B cell (primary cell): ENCODE measurements around the gene ANTKMT. TPM values are rescaled to one million over a fixed set of nuclear protein-coding genes. Genes with fewer than 3 reads are reported as not detected.

Experiments used
- ATAC-seq: fragments of 200-7000 bp; cut with Tn5 transposase; one replicate; pipeline ENCODE4 v1.10.0; 2021; ENCODE audit warnings: low read depth, mild to moderate bottlenecking, moderate number of reproducible peaks, moderate library complexity
- CTCF ChIA-PET: fragments of 350-600 bp; sonication (Branson Sonifier 250); formaldehyde crosslinking; loops from one replicate; lab custom pipeline; 2021; ENCODE audit warnings: antibody characterized with exemption, inconsistent platforms; lab: Charles Lee
- POLR2A ChIA-PET: fragments of 350-600 bp; sonication (Branson Sonifier 250); formaldehyde crosslinking; loops from one replicate; lab custom pipeline; 2021; ENCODE audit warnings: antibody characterized with exemption; lab: Charles Lee
- DNase-seq: peaks from one replicate; pipeline ENCODE4 v3.0.0; 2013
- H2AFZ ChIP-seq: 2 replicates; pipeline ENCODE4 v1.6.1; 2012; ENCODE audit warnings: mild to moderate bottlenecking, low read depth, low read length; ENCODE audit not compliant: insufficient read depth, poor library complexity, severe bottlenecking
- H3K27ac ChIP-seq, 2 donors: 1 replicate in 1 of 2; 2 replicates in 1 of 2; pipeline ENCODE4 v1.5.1; 2012 to 2013; ENCODE audit warnings: low read length in 2 of 2, mild to moderate bottlenecking in 2 of 2, moderate library complexity in 1 of 2
- H3K27me3 ChIP-seq, 4 experiments: fragments of 200-600 bp in 1 of 4; sonication (generic) in 1 of 4; replicated peaks in 1 of 4; 1 replicate in 2 of 4; 2 replicates in 2 of 4; pipeline versions ENCODE4 v1.6.1 to v1.7.0; 2013 to 2016; ENCODE audit warnings: low read length in 3 of 4, mild to moderate bottlenecking in 2 of 4, mixed read lengths in 1 of 4, moderate library complexity in 1 of 4; ENCODE audit not compliant: insufficient read depth in 4 of 4, control insufficient read depth in 3 of 4; ENCODE audit errors: control extremely low read depth in 1 of 4
- H3K36me3 ChIP-seq, 2 experiments: replicated peaks in 1 of 2; 1 replicate in 1 of 2; 2 replicates in 1 of 2; pipeline versions ENCODE4 v1.6.1 to v1.7.1; 2013; ENCODE audit warnings: low read length in 1 of 2; ENCODE audit not compliant: insufficient read depth in 2 of 2, control insufficient read depth in 1 of 2; ENCODE audit errors: control extremely low read depth in 1 of 2, extremely low read depth in 1 of 2
- H3K4me1 ChIP-seq, 2 donors: fragments of 200-600 bp in 1 of 2; sonication (generic) in 1 of 2; 1 replicate in 1 of 2; 2 replicates in 1 of 2; pipeline versions ENCODE4 v1.5.1 to v1.6.1; 2013 to 2017; ENCODE audit warnings: low read length in 2 of 2; ENCODE audit not compliant: control insufficient read depth in 2 of 2, insufficient read depth in 2 of 2
- H3K4me2 ChIP-seq: replicated peaks from 2 replicates; pipeline ENCODE3; 2012; ENCODE audit warnings: mild to moderate bottlenecking, low read depth, low read length; ENCODE audit not compliant: poor library complexity, severe bottlenecking
- H3K4me3 ChIP-seq, 5 experiments: fragments of 200-600 bp in 1 of 5; sonication (generic) in 1 of 5; 1 replicate in 3 of 5; 2 replicates in 2 of 5; pipeline versions ENCODE4 v1.5.1 to v1.7.0; 2011 to 2016; ENCODE audit warnings: low read length in 4 of 5, mild to moderate bottlenecking in 4 of 5, low read depth in 2 of 5, control low read depth in 1 of 5, moderate library complexity in 1 of 5; ENCODE audit not compliant: insufficient read depth in 1 of 5; ENCODE audit errors: control extremely low read depth in 1 of 5, extremely low read depth in 1 of 5
- H3K79me2 ChIP-seq: fragments of 200-600 bp; sonication (generic); one replicate; pipeline ENCODE4 v1.6.0; 2016; ENCODE audit warnings: low read length; ENCODE audit not compliant: control insufficient read depth, insufficient read depth
- H3K9ac ChIP-seq: fragments of 200-600 bp; sonication (generic); 2 replicates; pipeline ENCODE4 v1.6.1; 2017; ENCODE audit warnings: mild to moderate bottlenecking, low read length, moderate library complexity
- H3K9me3 ChIP-seq, 3 donors: one replicate each; pipeline versions ENCODE4 v1.6.1 to v1.7.1; 2013; ENCODE audit warnings: low read length in 2 of 3; ENCODE audit not compliant: control insufficient read depth in 2 of 3, insufficient read depth in 1 of 3; ENCODE audit errors: control extremely low read depth in 1 of 3
- H4K20me1 ChIP-seq: 2 replicates; pipeline ENCODE4 v1.6.0; 2012; ENCODE audit warnings: mild to moderate bottlenecking, low read length; ENCODE audit not compliant: insufficient read depth, control insufficient read depth, poor library complexity, severe bottlenecking
- H3K27ac Mint-ChIP-seq: one replicate; pipeline ENCODE4 v1.8.0; 2021; ENCODE audit warnings: mixed read lengths
- H3K27me3 Mint-ChIP-seq: one replicate; pipeline ENCODE4 v1.8.0; 2021; ENCODE audit warnings: mixed read lengths
- H3K4me1 Mint-ChIP-seq: one replicate; pipeline ENCODE4 v1.8.0; 2021; ENCODE audit warnings: mixed read lengths
- H3K4me3 Mint-ChIP-seq: one replicate; pipeline ENCODE4 v1.8.0; 2021; ENCODE audit warnings: mixed read lengths
- H3K9me3 Mint-ChIP-seq: one replicate; pipeline ENCODE4 v1.8.0; 2022; ENCODE audit warnings: mixed read lengths; ENCODE audit not compliant: insufficient read depth
- EZH2 ChIP-seq: IDR thresholded peaks from 2 replicates; pipeline ENCODE4 v1.6.1; 2012; ENCODE audit warnings: borderline replicate concordance, low read depth, mild to moderate bottlenecking, moderate library complexity, low read length; ENCODE audit not compliant: insufficient read depth, poor library complexity, severe bottlenecking
- WGBS: methylation state at CpG from one replicate; pipeline ENCODE4 v1.1.5; 2013; ENCODE audit warnings: missing lambda C conversion rate; ENCODE audit not compliant: insufficient coverage; 5-methylcytosine and 5-hydroxymethylcytosine counted together
- intact Hi-C: fragments of 100-400 bp; cut with micrococcal nuclease; formaldehyde crosslinking; loops from one replicate; pipeline ENCODE4 v1.10.0; 2022
- polyA plus RNA-seq: library from polyadenylated mRNA; depleted of rRNA; stranded (reverse); fragments of >200 nt; gene quantifications from 2 replicates; pipeline ENCODE4 v1.2.3, GENCODE V29; 2012
- total RNA-seq, 2 donors: library from RNA; stranded (reverse); fragments of 120-200 nt in 1 of 2; gene quantifications; 1 replicate in 1 of 2; 2 replicates in 1 of 2; pipeline versions ENCODE4 v1.2.3 to v1.2.4, GENCODE V29; 2013 to 2022
- TF ChIP-seq, protein P1 (sequence below): fragments of 200-600 bp; IDR thresholded peaks from one replicate; pipeline ENCODE4 v1.8.0; 2022; ENCODE audit warnings: antibody characterized with exemption, mild to moderate bottlenecking

Gene ANTKMT
- total and polyA plus RNA-seq, 2 donors (not counting 1 experiment from before 2014, with no cell fraction given): 41.0 to 54.1 TPM

DNA sequence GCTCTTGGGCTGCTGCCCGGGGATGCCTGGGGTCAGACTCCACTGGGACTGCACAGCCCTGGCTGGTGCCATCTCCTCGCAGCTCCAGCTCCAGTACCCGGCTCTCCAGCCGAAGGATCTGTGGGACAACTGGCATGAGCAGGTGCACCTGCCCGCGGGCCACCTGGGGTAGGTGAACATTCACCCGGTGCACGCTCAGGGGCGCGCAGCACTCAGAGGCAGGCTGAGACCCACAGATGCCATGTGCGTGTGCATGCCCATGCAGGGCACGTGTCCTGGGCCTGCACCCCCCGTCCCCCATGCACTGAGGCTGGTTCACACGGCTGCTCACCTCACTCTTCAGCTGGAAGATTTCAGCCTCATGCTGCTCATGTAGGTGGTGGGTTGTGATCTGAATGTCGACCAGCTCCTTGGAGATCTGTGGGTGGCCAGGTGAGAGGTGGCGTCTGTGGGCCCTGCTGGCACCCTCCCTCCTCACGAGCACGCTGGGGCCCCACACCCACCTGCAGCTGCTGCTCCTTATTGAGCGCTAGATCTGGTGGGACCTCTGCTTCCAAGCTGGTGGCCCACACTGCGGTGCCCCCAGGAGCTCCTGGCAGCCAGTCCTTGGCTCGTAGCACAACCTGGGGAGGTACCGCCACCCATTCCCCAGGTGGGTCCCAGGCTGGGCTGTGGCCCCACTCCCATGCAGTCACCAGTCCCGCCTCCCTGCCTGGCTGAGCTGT, 4.7 kb downstream of the ANTKMT start:
- Histone ChIP-seq H3K9ac (no peak overlapping the region), H3K4me2 (peak overlapping the region; percentile 97), H2AFZ (no peak overlapping the region), H3K4me1 (peaks cover 17 to 38% of the 10 kb centered on the region in 2 donors), H3K4me3 (no peak overlapping the region), H3K27me3 (no peaks in the 10 kb centered on the region), H3K79me2 (no peaks in the 10 kb centered on the region), H3K36me3 (peaks cover 0 to under 1% of the 10 kb centered on the region in 2 experiments), H4K20me1 (peaks cover 23% of the 10 kb centered on the region), H3K27ac (peak overlapping the region in 1 of 2 donors; percentile 33), H3K9me3 (peaks cover 0 to 3% (median 0%) of the 10 kb centered on the region in 3 donors)
- Mint-ChIP-seq H3K9me3 (no peaks in the 10 kb centered on the region), H3K27me3 (no peaks in the 10 kb centered on the region), H3K4me3 (peak overlapping the region; percentile 79), H3K4me1 (peaks cover 19% of the 10 kb centered on the region), H3K27ac (peak overlapping the region; percentile 20)
- ChIA-PET CTCF (interaction anchor here (0.9 to 1.5 kb wide), 3 partner anchors 10 to 13 kb away, joined by 3 to 8 read pairs (median 5); partner anchors contain the start of gene METRN), POLR2A (interaction anchor here (0.6 to 2.2 kb wide), 2 partner anchors 10 to 27 kb away, joined by 7 to 11 read pairs; partner anchors contain the start of gene METRN)
- ATAC-seq (no peak), DNase-seq (peak; percentile 46)
- TF ChIP-seq, protein P1, sequence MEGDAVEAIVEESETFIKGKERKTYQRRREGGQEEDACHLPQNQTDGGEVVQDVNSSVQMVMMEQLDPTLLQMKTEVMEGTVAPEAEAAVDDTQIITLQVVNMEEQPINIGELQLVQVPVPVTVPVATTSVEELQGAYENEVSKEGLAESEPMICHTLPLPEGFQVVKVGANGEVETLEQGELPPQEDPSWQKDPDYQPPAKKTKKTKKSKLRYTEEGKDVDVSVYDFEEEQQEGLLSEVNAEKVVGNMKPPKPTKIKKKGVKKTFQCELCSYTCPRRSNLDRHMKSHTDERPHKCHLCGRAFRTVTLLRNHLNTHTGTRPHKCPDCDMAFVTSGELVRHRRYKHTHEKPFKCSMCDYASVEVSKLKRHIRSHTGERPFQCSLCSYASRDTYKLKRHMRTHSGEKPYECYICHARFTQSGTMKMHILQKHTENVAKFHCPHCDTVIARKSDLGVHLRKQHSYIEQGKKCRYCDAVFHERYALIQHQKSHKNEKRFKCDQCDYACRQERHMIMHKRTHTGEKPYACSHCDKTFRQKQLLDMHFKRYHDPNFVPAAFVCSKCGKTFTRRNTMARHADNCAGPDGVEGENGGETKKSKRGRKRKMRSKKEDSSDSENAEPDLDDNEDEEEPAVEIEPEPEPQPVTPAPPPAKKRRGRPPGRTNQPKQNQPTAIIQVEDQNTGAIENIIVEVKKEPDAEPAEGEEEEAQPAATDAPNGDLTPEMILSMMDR: no peak
- no peak for TF ChIP-seq EZH2
- WGBS: 87% methylated on average over 23 of the region's 23 CpGs
- intact Hi-C loops: loop anchor here (5.0 kb wide), 1 partner anchor 887 kb away; the partner anchor contains the start of genes CRAMP1 and IFT140

DNA sequence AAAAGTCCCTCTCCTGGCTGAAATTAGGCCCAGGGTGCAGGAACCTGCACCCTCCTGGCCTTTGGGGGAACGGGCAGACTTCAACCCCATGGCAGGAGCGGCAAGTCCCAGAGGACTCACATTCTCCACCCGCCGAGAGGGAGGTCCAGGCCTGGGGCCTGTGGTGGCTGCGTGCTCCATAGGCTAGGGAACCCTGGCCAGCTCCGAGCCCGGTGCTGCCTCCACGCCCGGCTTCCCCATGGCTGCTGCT, 5.2 kb downstream of the ANTKMT start:
- DNase-seq (peak; percentile 50), ATAC-seq (no peak)
- TF ChIP-seq EZH2: no peak
- Histone ChIP-seq H2AFZ (peak overlapping the region; percentile 62), H3K36me3 (peaks cover 0 to 5% of the 10 kb centered on the region in 2 experiments), H4K20me1 (peaks cover 23% of the 10 kb centered on the region), H3K4me3 (peak overlapping the region in 2 of 5 experiments; percentile 44 to 77), H3K79me2 (no peaks in the 10 kb centered on the region), H3K27me3 (no peaks in the 10 kb centered on the region), H3K4me1 (peaks cover 17 to 36% of the 10 kb centered on the region in 2 donors), H3K9me3 (peaks cover 0 to 3% (median 0%) of the 10 kb centered on the region in 3 donors), H3K4me2 (peak overlapping the region; percentile 97), H3K27ac (peak overlapping the region; percentile 19 to 33), H3K9ac (peak overlapping the region; percentile 86)
- intact Hi-C loops: loop anchor here (5.0 kb wide), 1 partner anchor 886 kb away; the partner anchor contains the start of genes CRAMP1 and IFT140
- ChIA-PET CTCF (interaction anchor here (1.5 kb wide), 1 partner anchor 10 kb away, joined by 8 read pairs; no protein-coding TSS in a partner anchor), POLR2A (interaction anchor here (0.6 to 2.2 kb wide), 2 partner anchors 11 to 28 kb away, joined by 7 to 11 read pairs; partner anchors contain the start of gene METRN)
- peaks cover 19% of the 10 kb centered on the region for H3K4me1 Mint-ChIP-seq
- H3K9me3 Mint-ChIP-seq: no peaks in the 10 kb centered on the region
- H3K27me3 Mint-ChIP-seq: no peaks in the 10 kb centered on the region
- 35% methylated on average over 9 of the region's 9 CpGs for WGBS
- H3K4me3 Mint-ChIP-seq: peak overlapping the region; percentile 79
- no peak overlapping the region for H3K27ac Mint-ChIP-seq
